IMR-90 (cell line): Measurements from ENCODE around the gene LIAS. TPM values are rescaled to one million over a fixed set of nuclear protein-coding genes. Genes with fewer than 3 reads are reported as not detected.

Source experiments
- ATAC-seq: fragments of 200-7000 bp; cut with Tn5 transposase; 2 replicates; pipeline ENCODE4 v1.9.1; 2020; ENCODE audit warnings: low read depth, mild to moderate bottlenecking, moderate library complexity
- BruUV-seq: library from RNA; stranded (reverse); fragments of 400-500 nt; replicated peaks from 2 replicates; lab custom pipeline; 2021; lab: Mats Ljungman, UMichigan
- CTCF ChIA-PET: fragments of 300-600 bp; formaldehyde crosslinking; extraction: SDS; loops from one replicate; lab custom pipeline; 2021; ENCODE audit warnings: antibody characterized with exemption; lab: Yijun Ruan, JAX
- POLR2A ChIA-PET: fragments of 300-600 bp; sonication (Branson Sonifier 250); formaldehyde crosslinking; loops from one replicate; lab custom pipeline; 2022; ENCODE audit warnings: antibody characterized with exemption; ENCODE audit not compliant: unreplicated experiment; lab: Charles Lee
- DNase-seq: peaks from one replicate; pipeline ENCODE4 v3.0.0; 2013
- H2AFZ ChIP-seq: replicated peaks from 2 replicates; pipeline ENCODE3; 2013; ENCODE audit warnings: low read length, mild to moderate bottlenecking; ENCODE audit not compliant: poor library complexity
- H2AK5ac ChIP-seq: 2 replicates; pipeline ENCODE4 v1.6.1; 2013; ENCODE audit warnings: low read depth, low read length, inconsistent platforms
- H2AK9ac ChIP-seq: replicated peaks from 2 replicates; pipeline ENCODE3; 2013; ENCODE audit warnings: mild to moderate bottlenecking, low read depth, low read length, moderate library complexity; ENCODE audit not compliant: poor library complexity
- H2BK120ac ChIP-seq: 2 replicates; pipeline ENCODE4 v1.6.1; 2013; ENCODE audit warnings: low read depth, low read length, inconsistent platforms
- H2BK15ac ChIP-seq: 3 replicates; pipeline ENCODE4 v1.6.1; 2013; ENCODE audit warnings: low read depth, low read length, inconsistent platforms
- H2BK20ac ChIP-seq: 2 replicates; pipeline ENCODE4 v1.6.1; 2013; ENCODE audit warnings: low read depth, mild to moderate bottlenecking, inconsistent platforms, low read length, moderate library complexity
- H2BK5ac ChIP-seq: 2 replicates; pipeline ENCODE4 v1.6.1; 2013; ENCODE audit warnings: mild to moderate bottlenecking, low read depth, low read length, inconsistent platforms; ENCODE audit not compliant: poor library complexity, severe bottlenecking
- H3K14ac ChIP-seq: replicated peaks from 2 replicates; pipeline ENCODE4 v1.6.1; 2013; ENCODE audit warnings: low read depth, low read length, inconsistent platforms
- H3K18ac ChIP-seq: 2 replicates; pipeline ENCODE4 v1.6.1; 2013; ENCODE audit warnings: low read depth, low read length, control low read depth
- H3K23ac ChIP-seq: 2 replicates; pipeline ENCODE4 v1.6.1; 2013; ENCODE audit warnings: low read depth, low read length, inconsistent platforms
- H3K27ac ChIP-seq: 2 replicates; pipeline ENCODE4 v1.5.1; 2013; ENCODE audit warnings: mild to moderate bottlenecking, control low read depth, low read length; ENCODE audit not compliant: insufficient read depth
- H3K27me3 ChIP-seq: 2 replicates; pipeline ENCODE4 v1.6.1; 2013; ENCODE audit warnings: low read length; ENCODE audit not compliant: control insufficient read depth, insufficient read depth
- H3K36me3 ChIP-seq: 2 replicates; pipeline ENCODE4 v1.6.1; 2013; ENCODE audit warnings: low read length, mixed read lengths; ENCODE audit not compliant: control insufficient read depth, insufficient read depth
- H3K4ac ChIP-seq: 2 replicates; pipeline ENCODE4 v1.6.1; 2013; ENCODE audit warnings: low read depth, low read length, inconsistent platforms
- H3K4me1 ChIP-seq: 2 replicates; pipeline ENCODE4 v1.6.1; 2013; ENCODE audit warnings: low read length, mixed read lengths; ENCODE audit not compliant: control insufficient read depth, insufficient read depth
- H3K4me2 ChIP-seq: 2 replicates; pipeline ENCODE4 v1.6.1; 2013; ENCODE audit warnings: low read depth, mild to moderate bottlenecking, control low read depth, low read length, moderate library complexity
- H3K4me3 ChIP-seq: 2 replicates; pipeline ENCODE4 v1.5.1; 2013; ENCODE audit warnings: low read depth, mild to moderate bottlenecking, control low read depth, low read length, moderate library complexity; ENCODE audit not compliant: insufficient read depth
- H3K56ac ChIP-seq: 2 replicates; pipeline ENCODE4 v1.6.1; 2013; ENCODE audit warnings: low read length, inconsistent platforms; ENCODE audit not compliant: insufficient read depth; ENCODE audit errors: extremely low read depth
- H3K79me1 ChIP-seq, 2 experiments: 2 replicates each; pipeline ENCODE4 v1.6.1; 2013; ENCODE audit warnings: low read length in 2 of 2, inconsistent platforms in 1 of 2, low read depth in 1 of 2
- H3K9ac ChIP-seq: 2 replicates; pipeline ENCODE4 v1.6.1; 2013; ENCODE audit warnings: low read depth, low read length, control low read depth
- H3K9me1 ChIP-seq: 2 replicates; pipeline ENCODE4 v1.6.1; 2013; ENCODE audit warnings: low read length, inconsistent platforms; ENCODE audit not compliant: insufficient read depth
- H3K9me3 ChIP-seq: 2 replicates; pipeline ENCODE4 v1.6.1; 2013; ENCODE audit warnings: low read length; ENCODE audit not compliant: control insufficient read depth, insufficient read depth
- H4K20me1 ChIP-seq: 2 replicates; pipeline ENCODE4 v1.6.1; 2013; ENCODE audit warnings: low read length, inconsistent platforms; ENCODE audit not compliant: insufficient read depth
- H4K5ac ChIP-seq: 2 replicates; pipeline ENCODE4 v1.6.1; 2013; ENCODE audit warnings: mild to moderate bottlenecking, low read depth, low read length, control low read depth
- H4K8ac ChIP-seq, 2 experiments: 2 replicates each; pipeline ENCODE4 v1.6.1; 2013; ENCODE audit warnings: low read depth in 2 of 2, low read length in 2 of 2, control low read depth in 1 of 2, inconsistent platforms in 1 of 2
- H4K91ac ChIP-seq: 2 replicates; pipeline ENCODE4 v1.6.1; 2013; ENCODE audit warnings: low read depth, low read length, inconsistent platforms; ENCODE audit not compliant: insufficient read depth
- BHLHE40 ChIP-seq: fragments of 150-350 bp; IDR thresholded peaks from 2 replicates; pipeline ENCODE4 v1.6.1; 2016; ENCODE audit warnings: mild to moderate bottlenecking, low read depth, low read length
- CEBPB ChIP-seq: IDR thresholded peaks from 2 replicates; pipeline ENCODE4 v1.6.1; 2012; ENCODE audit warnings: low read depth, low read length, improper control_type of control experiment
- CHD1 ChIP-seq: IDR thresholded peaks from 2 replicates; pipeline ENCODE4 v1.6.1; 2012; ENCODE audit warnings: low read depth, low read length, improper control_type of control experiment
- CTCF ChIP-seq: conservative IDR thresholded peaks from 2 replicates; pipeline ENCODE4 v1.5.1; 2012; ENCODE audit warnings: mild to moderate bottlenecking, low read depth, low read length, improper control_type of control experiment
- MAFK ChIP-seq: IDR thresholded peaks from 2 replicates; pipeline ENCODE4 v1.6.1; 2012; ENCODE audit warnings: low read depth, low read length, improper control_type of control experiment
- MAZ ChIP-seq: IDR thresholded peaks from 2 replicates; pipeline ENCODE4 v1.6.1; 2012; ENCODE audit warnings: low read depth, mild to moderate bottlenecking, low read length, improper control_type of control experiment, moderate library complexity, borderline replicate concordance
- WGBS, 2 experiments: methylation state at CpG; one replicate each; pipeline versions ENCODE4 v1.1.5 to v1.1.7; 2013; ENCODE audit warnings: missing lambda C conversion rate in 2 of 2; ENCODE audit not compliant: insufficient read length in 1 of 2; ENCODE audit errors: extremely low coverage in 2 of 2; 5-methylcytosine and 5-hydroxymethylcytosine counted together
- dilution Hi-C: fragments of 300-500 bp; cut with HindIII; formaldehyde crosslinking; loops from one replicate; pipeline ENCODE4 v1.14.3; 2018; ENCODE audit warnings: low sequenced_read_pairs; ENCODE audit not compliant: unreplicated experiment
- in situ Hi-C: fragments of 300-500 bp; cut with MboI; formaldehyde crosslinking; loops from 3 replicates; pipeline ENCODE4 v1.14.3; 2019; ENCODE audit warnings: low sequenced_read_pairs, inconsistent platforms, mixed read lengths
- intact Hi-C: fragments of 100-400 bp; cut with micrococcal nuclease; formaldehyde crosslinking; loops from 2 replicates; pipeline ENCODE4 v1.10.0; 2022
- polyA plus RNA-seq, 3 experiments: library from polyadenylated mRNA; depleted of rRNA; stranded (reverse); fragments of >200 nt; gene quantifications; 2 replicates each; pipeline ENCODE4 v1.2.3, GENCODE V29; 2012; ENCODE audit warnings: low replicate concordance in 1 of 3
- total RNA-seq: library from RNA; depleted of rRNA; stranded (reverse); fragments of >200 nt; gene quantifications from 2 replicates; pipeline ENCODE4 v1.2.3, GENCODE V29; 2012
- TF ChIP-seq, protein P1 (sequence below): fragments of 150-350 bp; IDR thresholded peaks from 2 replicates; pipeline ENCODE4 v1.6.1; 2016; ENCODE audit warnings: low read depth, mild to moderate bottlenecking, low read length, moderate library complexity, borderline replicate concordance

LIAS gene
- total and polyA plus RNA-seq, 2 of the 4 experiments (the other 2 are of a cell fraction), result 3.2 to 7.8 TPM

GRCh38 chr4:39446842-39447573, 11.8 kb upstream of the LIAS start:
- Histone ChIP-seq H3K4me3 (peak overlapping the region; percentile 17; the same call in 1 of the 2 replicates), H3K4me2 (peak overlapping the region; percentile 77), H2BK15ac (no peak overlapping the region), H3K9me3 (no peaks in the 10 kb centered on the region), H4K91ac (no peak overlapping the region), H3K9me1 (no peaks in the 10 kb centered on the region), H3K9ac (no peak overlapping the region), H3K56ac (no peak overlapping the region), H3K18ac (no peak overlapping the region), H3K27me3 (no peaks in the 10 kb centered on the region; the same call in 1 of the 2 replicates), H3K27ac (no peak overlapping the region), H2BK5ac (no peak overlapping the region), H4K20me1 (peaks cover 12% of the 10 kb centered on the region; the same call in 1 of the 2 replicates), H4K5ac (no peak overlapping the region), H3K79me1 (peaks cover under 1 to 6% of the 10 kb centered on the region in 2 experiments; a peak in 1 of 4 replicates), H3K4me1 (peaks cover 4% of the 10 kb centered on the region; the same call in 1 of the 2 replicates), H3K36me3 (peaks cover 14% of the 10 kb centered on the region), H3K4ac (no peak overlapping the region), H3K23ac (no peak overlapping the region), H2AFZ (peak overlapping the region; percentile 82), H2BK20ac (no peak overlapping the region), H4K8ac (peak overlapping the region in 1 of 2 experiments; percentile 42; a peak in 1 of 4 replicates), H3K14ac (no peak overlapping the region), H2AK9ac (peak overlapping the region; percentile 52), H2AK5ac (no peak overlapping the region; the same call in 1 of the 2 replicates), H2BK120ac (no peak overlapping the region)
- no TSS peak for BruUV-seq
- intact Hi-C loops, result loop anchor here (10.0 kb wide), 1 partner anchor 692 kb away; no protein-coding TSS in a partner anchor
- ATAC-seq, result peak; percentile 50
- dilution Hi-C loops, result no loop called here
- TF ChIP-seq CHD1, result no peak
- TF ChIP-seq BHLHE40, result no peak
- TF ChIP-seq MAZ, result no peak
- no peak for TF ChIP-seq MAFK
- TF ChIP-seq, protein P1, sequence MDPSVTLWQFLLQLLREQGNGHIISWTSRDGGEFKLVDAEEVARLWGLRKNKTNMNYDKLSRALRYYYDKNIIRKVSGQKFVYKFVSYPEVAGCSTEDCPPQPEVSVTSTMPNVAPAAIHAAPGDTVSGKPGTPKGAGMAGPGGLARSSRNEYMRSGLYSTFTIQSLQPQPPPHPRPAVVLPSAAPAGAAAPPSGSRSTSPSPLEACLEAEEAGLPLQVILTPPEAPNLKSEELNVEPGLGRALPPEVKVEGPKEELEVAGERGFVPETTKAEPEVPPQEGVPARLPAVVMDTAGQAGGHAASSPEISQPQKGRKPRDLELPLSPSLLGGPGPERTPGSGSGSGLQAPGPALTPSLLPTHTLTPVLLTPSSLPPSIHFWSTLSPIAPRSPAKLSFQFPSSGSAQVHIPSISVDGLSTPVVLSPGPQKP, result no peak
- no peak for TF ChIP-seq CEBPB
- TF ChIP-seq CTCF, result 0 out of 2 replicates have a peak, but pooled peaks have one; percentile 10
- ChIA-PET POLR2A (no interaction called here), CTCF (no interaction called here)
- in situ Hi-C loops, result no loop called here
- 25% methylated on average over 39 of the region's 61 CpGs; no CpG with 5 or more reads in 1 of the 2 experiments for WGBS, 2 experiments
- peak; percentile 28 for DNase-seq
